DMS114 treated with DMSO at 0.1 percent for 48 hours (cell line): ENCODE results near the gene VSTM2L.

Experiments used
- DNase-seq: peaks from one replicate; lab custom pipeline; 2025; ENCODE audit not compliant: unreplicated experiment; lab: John Stamatoyannopoulos, UW

The VSTM2L gene

GRCh38 chr20:37936041-37936440 is 33.1 kb downstream of the VSTM2L start:
- DNase-seq, result no peak

DNA sequence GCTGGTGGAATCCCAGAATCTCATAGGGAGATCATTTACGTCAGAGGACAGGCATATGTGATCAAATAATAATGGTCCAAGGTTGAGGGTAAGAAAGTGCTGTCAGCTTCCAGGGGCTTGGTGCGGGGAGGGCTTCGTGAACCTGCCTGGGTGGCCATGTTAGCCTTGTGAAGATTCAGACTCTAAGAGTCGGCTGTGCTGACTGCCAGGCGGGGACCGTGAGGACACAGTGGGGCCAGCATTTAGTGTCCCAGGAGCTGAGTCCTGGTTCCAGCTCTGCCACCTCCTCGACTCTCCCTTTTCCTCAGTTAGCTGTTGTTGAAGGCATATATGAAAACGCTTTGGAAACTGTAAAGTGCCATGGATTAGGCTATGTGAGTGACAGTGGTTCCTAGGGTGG is 33.5 kb downstream of the VSTM2L start:
- DNase-seq, result no peak

- no peak for DNase-seq
Measured at GRCh38 chr20:37937686-37938085, 34.8 kb downstream of the VSTM2L start.

DNA sequence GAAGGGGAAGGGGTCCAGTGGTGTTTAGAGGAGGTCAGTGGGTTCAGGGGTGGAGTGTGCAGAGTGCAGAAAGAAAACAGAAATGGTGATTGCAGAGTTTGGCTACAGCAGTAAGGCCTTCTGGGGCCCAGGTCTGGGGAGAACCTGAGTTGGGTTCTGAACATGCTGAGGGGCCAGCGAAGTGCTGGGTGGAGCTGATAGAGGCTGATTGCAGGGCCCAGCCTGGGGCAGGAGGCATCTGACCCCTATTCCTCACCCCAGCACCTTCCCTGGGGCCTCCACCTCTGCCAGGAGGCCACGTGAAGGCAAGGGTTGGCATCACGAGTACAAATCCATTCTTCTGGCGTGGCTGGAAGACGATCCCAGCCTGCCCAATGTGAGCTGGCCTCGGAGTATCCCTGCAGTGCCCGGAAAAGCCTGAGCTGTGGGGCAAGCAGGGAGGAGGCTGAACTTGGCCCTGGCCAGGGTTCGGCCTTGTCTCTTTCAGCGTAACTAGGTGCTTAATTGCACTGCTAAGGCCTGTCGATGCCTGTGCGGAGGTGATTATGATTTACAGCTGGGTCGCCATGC is 35.3 kb downstream of the VSTM2L start:
- DNase-seq, result no peak

- no peak for DNase-seq
Measured at GRCh38 chr20:37938954-37939353, 36.0 kb downstream of the VSTM2L start.

DNA sequence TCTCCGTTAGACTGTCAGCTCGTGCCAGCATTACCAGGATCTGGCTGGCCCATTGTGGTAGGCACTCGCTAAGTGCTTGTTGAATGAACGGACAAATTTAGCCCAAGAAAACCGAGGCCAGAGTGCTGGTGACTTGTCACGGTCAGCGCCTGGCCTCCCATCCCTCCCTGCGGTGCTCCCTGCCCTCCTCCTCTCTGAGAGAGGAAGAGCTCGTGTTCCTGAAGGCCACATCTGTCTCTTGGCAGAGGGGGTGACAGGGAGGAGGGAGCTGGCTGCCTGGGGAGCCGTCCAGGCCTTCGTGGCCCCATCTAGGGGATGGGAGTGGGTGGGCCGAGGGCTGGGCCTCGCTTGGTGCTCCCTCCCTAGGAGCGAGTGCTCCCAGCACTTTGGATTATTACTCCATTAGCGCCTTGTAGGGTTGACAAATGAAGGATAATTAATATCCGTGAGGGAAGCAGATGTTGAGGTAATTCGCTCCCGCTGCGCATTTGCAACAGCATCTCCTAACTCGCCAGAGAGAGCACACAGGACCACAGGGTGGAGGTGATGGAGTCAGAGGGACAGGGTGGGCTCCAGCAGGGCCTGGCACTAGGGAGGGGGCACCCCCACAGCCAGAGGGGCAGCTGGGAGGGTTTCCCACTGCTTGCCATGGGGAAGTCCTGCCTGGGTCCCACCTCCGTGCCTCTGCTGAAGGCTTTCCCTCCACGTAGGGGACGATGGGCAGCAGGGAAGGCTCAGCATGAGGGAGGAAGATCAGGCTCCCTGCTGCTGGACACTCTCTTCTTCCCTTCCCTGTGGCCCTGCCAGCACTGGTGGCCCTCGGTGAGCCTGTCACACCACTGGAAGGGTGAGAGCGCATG is 37.0 kb downstream of the VSTM2L start:
- DNase-seq, result no peak

GRCh38 chr20:37940858-37941257 is 37.9 kb downstream of the VSTM2L start:
- no peak for DNase-seq

DNA sequence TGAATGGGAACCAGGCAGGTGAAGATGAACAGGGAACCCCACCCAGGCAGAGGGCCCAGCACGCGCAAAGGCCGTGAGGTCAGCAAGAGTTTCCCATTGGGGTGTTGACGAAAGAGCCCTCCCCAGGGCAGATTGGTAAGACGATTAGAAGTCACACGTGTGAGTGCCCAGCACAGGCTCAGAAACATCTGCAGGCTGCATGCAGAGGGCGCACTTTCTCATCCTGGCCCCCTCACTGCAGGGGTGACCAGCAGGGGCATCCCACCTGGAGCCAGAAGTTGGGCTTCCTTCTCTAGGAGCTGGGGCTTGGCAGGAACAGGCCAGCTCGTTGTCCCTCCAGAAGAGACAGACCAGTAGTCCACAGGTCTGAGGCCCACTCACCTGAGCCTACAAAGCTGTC is 38.4 kb downstream of the VSTM2L start:
- DNase-seq, result no peak

- no peak for DNase-seq
Measured at GRCh38 chr20:37941992-37942391, 39.1 kb downstream of the VSTM2L start.

DNA sequence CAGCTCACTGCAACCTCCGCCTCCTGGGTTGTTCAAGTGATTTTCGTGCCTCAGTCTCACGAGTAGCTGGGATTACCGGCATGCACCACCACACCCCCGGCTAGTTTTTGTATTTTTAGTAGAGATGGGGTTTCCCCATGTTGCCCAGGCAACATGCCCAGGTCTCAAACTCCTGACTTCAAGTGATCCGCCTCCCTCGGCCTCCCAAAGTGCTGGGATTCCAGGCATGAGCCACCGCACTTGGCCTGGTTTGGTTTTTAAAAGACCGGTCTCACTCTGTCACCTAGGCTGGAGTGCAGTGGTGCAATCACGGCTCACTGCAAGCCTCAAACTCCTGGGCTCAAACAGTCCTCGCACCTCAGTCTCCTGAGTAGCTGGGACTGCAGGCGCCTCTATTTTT is 40.1 kb downstream of the VSTM2L start:
- DNase-seq, result no peak

GRCh38 chr20:37943501-37944455 is 40.9 kb downstream of the VSTM2L start:
- DNase-seq, result no peak

DNA sequence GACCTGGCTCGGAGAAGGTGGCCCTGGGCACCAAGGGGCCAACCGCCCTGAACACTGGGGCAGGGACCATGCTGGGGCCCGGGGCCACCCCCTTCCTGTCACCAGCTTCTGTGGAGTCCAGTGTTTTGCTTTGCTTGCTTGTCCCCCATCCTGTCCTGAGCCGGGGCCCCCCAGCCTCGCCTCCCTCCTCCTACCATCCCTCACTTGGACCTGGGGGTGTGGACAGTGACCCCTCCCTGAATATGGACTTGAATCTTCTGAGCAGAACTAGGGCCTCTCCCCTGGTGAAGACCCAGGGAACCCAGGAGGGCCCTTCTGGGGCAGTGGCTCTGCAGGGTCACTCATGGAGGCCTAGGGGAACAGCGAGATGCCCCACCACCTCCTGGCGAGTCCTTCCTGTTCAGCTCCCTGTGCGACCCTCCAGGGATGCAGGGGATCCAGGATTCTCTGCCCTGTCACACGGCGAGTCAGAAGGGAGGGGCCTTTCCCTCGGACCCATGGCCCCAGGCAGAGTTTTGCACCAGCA is 41.6 kb downstream of the VSTM2L start:
- DNase-seq, result no peak

DNA sequence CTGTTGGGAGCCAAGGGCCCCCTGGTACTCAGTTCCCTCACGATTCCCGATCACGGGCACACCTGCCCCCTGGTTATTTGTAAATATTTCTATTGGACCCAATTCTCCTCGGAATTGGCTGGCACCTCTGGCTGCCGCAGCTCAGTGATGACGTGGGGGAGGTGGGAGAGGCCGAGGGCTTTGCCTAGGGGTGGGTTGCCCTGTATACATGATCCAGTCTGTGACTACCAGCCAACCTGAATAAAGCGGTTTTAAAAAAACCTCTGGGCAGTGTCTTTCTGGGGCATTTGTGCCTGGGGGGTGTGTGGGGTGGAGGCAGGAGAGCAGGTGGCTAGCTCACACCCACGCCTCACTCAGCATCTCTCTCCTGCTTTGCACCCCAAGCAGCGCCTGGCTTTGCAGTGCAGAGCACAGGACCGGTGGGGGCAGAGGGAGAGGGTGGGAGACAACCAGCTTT is 42.2 kb downstream of the VSTM2L start:
- DNase-seq, result no peak

GRCh38 chr20:37946946-37947345 is 44.0 kb downstream of the VSTM2L start:
- no peak for DNase-seq

- no peak for DNase-seq
Measured at GRCh38 chr20:37947943-37948342, 45.0 kb downstream of the VSTM2L start.

DNA sequence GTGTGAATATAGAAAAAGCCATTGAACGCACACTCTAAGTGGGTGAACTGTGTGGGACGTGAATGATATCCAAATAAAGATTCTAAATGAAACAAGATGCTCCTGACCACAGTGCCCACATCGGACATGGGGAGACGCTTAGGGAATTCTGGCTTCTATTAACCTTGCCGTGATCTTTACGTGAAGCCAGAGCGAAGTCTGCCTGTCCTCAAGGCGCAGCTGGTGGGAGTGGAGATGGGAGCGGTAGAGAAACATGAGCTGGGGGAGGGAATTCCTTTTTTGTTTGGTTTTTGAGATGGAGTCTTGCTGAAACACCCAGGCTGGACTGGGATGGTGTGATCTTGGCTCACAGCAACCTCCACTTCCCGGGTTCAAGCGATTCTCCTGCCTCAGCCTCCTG is 46.0 kb downstream of the VSTM2L start:
- no peak for DNase-seq

DNA sequence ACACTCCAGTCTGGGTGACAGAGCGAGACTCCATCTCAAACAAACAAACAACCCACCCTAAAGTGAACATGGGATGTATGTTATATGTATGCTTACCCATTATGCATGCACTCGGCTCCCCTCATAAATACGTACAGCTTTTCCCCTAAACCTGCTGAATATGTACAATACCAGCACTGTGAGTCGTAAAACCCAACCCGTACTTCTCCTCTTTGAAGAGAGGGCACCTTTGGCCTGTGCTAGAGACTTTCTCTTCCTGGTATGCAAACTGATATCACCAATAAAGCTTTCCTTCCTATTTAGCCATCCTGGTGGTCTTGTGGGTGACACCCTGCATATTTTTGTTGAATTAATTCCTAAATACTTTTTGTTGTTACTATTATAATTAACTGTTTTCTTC is 51.3 kb downstream of the VSTM2L start:
- DNase-seq, result no peak

- DNase-seq, result no peak
Measured at GRCh38 chr20:37954626-37955025, 51.7 kb downstream of the VSTM2L start.

- DNase-seq, result no peak
Measured at GRCh38 chr20:37955511-37955910, 52.6 kb downstream of the VSTM2L start.

DNA sequence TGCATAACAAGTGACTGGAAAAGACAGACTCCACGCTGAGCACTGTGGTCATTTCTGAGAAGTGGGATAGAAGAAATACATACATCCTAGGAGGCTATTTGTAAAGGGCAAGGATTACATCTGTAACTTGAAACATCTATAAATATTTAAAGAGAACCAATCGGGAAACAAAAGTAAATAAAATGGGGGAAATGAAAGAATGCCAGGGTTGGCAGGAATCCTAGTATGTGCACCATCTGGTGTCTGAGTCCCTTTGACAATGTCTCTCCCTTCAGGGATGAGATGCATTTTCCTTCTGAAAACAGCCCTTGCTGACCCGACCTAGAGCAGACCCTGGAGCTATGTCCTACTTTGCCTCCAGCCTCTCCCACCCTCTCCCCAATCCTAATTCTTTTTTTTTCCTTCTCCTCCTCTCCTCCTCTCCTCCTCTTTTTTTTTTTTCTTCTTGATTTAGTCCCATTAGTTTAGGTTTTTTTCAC is 53.2 kb downstream of the VSTM2L start:
- no peak for DNase-seq

DNA sequence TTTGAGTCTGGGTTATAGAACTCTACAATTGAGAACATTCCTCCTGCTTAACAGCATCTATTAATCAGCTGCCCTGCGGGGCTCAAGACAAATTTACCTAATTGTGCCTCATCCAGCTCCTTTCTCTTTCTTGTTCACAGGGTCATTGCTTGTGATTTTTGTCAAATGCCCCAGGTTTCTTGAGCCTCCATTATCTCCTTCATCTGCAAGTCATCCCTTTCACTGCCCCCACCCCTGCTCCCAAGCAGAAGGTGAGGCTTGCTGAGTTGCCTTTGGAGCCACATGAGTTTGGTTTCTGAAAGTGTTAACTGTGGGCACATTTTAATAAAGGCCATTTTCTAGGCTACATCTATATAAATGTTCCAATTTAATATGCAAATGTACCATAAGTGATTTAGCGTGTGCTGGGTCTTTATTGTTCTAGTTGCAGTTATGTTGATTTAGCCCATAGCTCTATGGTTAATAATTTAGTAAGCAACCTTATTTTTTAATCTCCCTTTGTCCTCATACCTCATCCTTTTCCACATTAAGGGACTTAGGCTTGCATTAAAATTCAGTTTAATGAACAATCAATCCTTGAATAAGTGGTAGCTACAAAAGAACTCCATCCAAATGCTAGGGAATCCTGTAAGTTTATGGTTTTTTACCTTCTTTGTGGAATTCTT is 56.1 kb downstream of the VSTM2L start:
- no peak for DNase-seq
